DMS 273 (cell line): ENCODE measurements around the gene SPATA21.
A peak's percentile ranks its signal among the peaks of the same experiment; 100 is the strongest.
"Not testable (repeated sequence)": the region's sequence is repeated elsewhere in the genome, so short reads cannot be mapped to it uniquely, and the experiment has no call there.

ENCODE experiments used
- DNase-seq: peaks from one replicate; lab custom pipeline; 2025; ENCODE audit not compliant: unreplicated experiment; lab: John Stamatoyannopoulos, UW

The SPATA21 gene

GRCh38 chr1:16436946-16437474, at the start of gene SPATA21:
SPATA21 (minus strand) TSS chr1:16437424; CDS start chr1:16431371, 6,053 bp downstream.
- DNase-seq, result no peak

DNA sequence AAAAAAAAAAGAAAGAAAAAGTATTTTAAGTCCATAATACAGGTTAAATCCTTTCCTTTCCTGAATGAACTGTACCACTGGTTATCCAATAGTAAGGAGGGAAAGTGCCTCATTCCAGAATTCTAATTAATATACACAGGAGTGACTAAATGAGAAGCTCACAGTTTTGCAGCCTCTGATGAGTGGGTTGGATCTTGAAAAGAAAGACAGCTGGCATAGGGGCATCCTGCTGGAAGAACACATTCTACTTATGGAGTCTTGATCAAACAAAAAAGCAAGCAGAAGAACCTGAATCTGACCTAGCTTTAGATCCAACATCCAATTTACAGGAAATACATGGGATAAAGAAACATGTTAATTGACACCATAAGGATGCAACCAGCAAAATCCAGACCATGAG, 49.8 kb upstream of the SPATA21 start:
- DNase-seq, result not testable (repeated sequence)

- DNase-seq, result not testable (repeated sequence)
Measured at GRCh38 chr1:16486316-16486715, 49.1 kb upstream of the SPATA21 start.

- no peak for DNase-seq
Measured at GRCh38 chr1:16484931-16485330, 47.7 kb upstream of the SPATA21 start.

DNA sequence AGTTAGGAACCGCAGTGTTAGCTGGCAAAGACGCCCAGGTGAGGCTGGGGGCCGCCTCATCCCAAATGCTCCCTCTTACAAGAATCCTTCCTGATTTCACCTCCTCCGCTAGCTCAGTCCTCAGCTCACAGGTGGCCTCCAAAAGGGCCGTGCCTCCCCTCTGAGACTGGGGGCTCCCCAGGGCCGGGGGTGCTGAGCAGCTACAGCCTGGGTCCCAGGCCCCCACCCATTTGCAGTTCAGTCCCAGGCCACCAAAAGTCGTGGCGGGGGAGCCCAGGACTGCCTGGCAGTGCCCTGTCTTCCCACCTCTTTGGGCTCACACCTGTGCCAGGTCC, 47.2 kb upstream of the SPATA21 start:
- no peak for DNase-seq

DNA sequence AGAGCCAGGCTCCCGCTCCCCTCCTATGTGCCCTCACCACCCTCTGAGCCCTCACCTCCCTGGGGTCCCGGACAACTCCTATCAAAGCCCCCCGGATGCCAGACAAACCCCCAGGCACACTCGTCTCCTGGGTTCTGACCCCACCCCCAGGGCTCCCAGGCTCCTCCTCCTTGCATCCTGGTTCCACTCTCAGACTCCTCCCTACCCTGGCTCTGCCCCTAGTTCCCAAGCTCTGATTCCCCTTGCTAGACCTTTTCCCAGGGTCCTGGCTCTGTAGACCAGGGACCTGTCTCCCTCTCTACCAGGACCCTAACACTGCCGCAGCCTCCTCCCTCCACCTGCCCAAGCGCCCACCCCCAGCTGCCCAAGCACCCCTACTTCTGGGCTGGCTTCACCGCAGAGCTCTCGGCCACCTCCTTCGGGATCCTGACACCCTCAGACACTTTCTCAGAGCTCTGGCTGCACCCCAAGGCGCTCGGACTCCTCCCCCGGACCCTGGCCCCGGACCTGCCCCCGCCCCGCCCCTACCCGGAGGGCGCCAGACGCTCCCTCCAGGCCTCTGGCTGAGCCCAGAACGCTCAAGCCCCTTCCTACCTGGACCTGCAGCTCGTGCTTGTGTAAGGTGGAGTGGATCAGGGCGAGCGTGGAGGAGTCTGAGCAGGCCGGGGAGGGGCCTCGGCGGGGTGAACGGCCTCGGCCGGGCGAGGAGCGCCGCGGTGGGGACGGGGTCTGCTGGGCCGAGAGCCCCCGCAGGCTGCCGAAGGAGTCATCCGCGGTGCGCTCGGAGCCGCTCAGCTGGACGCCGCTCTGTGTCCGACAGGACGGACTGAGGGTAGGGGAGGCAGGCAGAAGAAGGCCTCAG, 46.6 kb upstream of the SPATA21 start:
- not testable (repeated sequence) for DNase-seq

DNA sequence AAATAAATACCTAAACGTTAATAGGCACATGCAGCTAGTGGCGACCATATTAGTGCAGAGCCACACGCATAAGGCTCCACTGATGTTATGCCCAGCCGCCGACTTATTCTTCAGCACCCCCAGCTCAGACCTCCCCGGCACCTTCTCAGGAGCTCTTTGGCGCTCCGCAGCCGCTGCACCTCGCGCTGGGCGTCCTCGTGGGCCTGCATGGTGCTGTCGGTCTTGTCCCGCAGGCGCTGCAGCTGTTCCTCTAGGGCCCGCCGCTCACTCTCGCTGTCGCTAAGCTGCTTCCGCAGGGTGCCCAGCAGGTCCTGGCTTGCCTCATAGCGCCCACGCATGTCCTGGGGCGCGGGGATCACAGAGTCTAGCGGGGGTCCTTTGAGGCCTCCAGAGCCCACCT, 45.9 kb upstream of the SPATA21 start:
- not testable (repeated sequence) for DNase-seq

DNA sequence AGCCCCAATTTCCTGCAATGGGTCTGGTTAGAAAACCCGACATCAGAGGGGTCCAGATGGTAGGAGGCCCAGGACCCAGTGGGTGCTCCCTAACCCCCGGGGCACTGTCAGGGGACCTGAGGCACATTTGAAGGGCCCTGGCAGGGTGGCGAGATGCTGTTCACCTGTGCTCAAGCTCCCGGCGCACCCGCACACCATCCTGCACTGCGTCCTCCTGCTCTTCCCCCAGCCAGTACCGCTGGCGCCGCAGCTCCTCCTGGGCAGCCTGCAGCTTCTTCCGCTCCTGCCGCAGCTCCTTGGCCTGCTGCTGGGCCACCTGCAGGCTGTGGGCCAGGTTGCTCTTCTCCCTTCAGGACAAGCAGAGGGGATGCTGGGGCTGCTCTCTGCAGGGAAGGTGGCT, 40.9 kb upstream of the SPATA21 start:
- no peak for DNase-seq

DNA sequence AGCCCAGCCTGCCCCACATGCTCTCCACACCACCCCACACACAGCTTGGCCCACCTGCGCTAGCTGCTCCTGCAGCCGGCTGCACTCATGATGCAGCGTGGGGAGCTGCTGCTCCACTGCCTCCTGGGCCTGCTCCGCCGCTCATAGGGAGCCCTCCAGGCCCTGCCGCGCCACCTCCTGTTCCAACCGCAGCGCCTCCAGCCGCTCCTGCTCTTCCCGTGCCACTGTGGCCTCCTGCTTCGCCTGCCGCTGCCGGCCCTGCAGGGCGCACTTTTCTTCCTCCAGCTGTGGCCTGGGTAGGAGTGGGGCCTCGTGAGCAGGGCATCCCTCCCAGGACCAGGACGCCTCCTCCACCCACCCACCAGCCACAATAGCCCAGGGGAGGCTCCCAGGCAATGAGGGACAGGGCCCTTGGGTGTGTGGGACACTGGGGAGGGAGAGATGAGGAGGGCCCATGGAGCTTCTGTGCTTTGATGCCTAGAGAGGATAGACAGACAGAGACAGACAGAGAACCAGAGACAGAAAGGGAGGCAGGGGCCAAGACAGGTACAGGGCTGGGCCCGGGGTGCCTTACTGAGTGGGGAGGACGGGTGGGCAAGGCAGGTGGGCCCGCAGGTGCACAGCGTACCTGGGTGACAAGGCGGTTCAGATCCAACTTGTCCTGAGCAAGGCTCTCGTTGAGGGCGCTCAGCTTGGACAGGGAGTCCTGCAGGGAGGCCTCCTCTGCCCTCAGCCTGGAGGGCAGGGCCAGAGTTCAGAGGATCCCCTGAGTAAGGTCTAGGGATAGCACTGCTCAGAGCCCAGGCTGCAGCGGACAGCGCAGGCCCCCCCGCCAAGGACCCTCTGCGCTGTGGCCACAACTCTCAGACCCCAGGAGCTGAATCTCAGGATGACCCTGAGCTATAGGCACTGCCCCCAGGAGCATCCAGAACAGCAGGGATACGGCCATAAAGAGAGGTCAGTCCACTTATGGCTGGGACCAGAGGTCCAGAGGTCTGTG, 38.8 kb upstream of the SPATA21 start:
- DNase-seq, result not testable (repeated sequence)

DNA sequence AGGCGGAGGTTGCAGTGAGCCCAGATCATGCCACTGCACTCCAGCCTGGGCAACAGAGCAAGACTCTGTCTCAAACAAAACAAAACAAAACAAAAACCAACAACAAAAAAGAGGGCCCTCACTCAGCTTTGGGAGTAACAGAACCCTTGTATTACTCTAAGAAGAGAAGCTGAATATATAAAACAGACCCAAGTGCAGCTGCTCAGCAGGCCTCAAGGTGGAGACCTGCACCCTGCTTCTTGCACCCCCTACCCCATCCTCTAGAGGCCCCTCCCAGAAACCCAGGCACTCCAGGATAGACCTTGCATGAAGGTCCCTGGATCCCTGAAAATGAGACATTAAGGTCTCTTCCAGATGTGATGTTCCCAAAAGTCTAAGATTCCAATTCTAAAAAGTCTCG, 37.7 kb upstream of the SPATA21 start:
- peak; percentile 49 for DNase-seq

- no peak for DNase-seq
Measured at GRCh38 chr1:16474166-16474800, 37.1 kb upstream of the SPATA21 start.

DNA sequence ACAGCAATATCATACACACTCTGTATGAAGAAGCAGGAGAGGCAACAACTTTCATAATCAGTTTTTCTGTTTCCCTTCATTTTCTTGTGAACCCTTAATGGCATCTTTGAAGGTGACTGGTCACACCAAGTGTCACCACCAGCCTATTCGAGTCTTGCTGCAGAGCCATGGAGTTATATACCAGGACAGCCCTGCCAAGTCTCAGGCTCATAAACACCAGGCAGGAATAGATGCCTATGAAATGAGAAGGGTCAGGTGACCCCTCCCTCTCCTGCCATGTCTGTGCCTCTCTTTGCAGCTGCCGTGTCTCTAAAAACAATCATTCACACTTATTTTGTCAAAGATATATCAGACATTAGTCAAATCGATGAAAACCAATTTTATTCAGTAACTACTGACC, 31.3 kb upstream of the SPATA21 start:
- DNase-seq, result no peak

- no peak for DNase-seq
Measured at GRCh38 chr1:16464917-16465625, 27.8 kb upstream of the SPATA21 start.

DNA sequence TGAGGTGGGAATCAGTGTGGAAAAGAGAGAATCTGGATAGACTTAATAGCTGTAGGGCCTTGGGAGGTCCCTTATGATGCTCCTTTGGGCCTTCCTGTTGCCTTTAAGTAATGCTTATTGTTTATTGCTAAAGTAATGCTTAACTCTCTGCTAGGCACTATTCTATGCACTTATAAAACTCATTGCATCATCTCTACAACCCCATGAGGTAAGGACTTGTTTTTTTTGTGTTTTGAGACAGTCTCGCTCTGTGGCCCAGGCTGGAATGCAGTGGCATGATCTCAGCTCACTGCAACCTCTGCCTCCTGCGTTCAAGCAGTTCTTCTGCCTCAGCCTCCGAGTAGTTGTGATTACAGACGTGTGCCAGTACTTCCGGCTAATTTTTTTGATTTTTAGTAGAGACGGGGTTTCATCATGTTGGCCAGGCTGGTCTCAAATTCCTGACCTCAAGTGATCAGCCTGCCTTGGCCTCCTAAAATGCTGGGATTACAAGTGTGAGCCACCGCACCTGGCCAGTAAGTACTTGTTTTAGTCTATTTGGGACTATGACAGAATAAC, 25.6 kb upstream of the SPATA21 start:
- DNase-seq, result no peak

GRCh38 chr1:16461681-16462080, 24.5 kb upstream of the SPATA21 start:
- no peak for DNase-seq

GRCh38 chr1:16459352-16459925, 22.2 kb upstream of the SPATA21 start:
- no peak for DNase-seq

- DNase-seq, result no peak
Measured at GRCh38 chr1:16458831-16459230, 21.6 kb upstream of the SPATA21 start.

GRCh38 chr1:16456151-16456550, 18.9 kb upstream of the SPATA21 start:
- DNase-seq, result not testable (repeated sequence)

DNA sequence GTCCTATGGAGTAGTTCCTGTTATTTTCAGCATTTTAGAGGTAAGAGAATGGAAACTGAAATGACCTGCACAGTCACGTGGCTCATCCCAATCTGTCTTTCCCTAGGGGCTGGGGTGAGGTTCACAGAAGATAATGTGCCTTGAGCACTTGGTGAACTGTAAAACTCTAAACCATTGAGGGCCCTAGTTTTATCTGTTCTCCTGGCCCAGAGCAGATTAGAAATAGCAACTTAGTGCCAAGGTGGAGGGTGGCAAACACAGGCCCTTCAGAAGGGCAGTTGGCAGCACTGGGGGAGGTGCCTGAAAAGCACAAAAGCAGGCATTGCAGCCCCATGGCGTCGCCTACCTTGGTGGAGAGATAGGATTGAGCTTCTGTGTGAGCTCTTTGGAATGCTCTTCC, 17.7 kb upstream of the SPATA21 start:
- DNase-seq, result not testable (repeated sequence)
